PC-3 (cell line): ENCODE results near the gene PCDHA11. TPM values are rescaled to one million over a fixed set of nuclear protein-coding genes. Genes with fewer than 3 reads are reported as not detected.
"Not testable (repeated sequence)": the region's sequence is repeated elsewhere in the genome, so short reads cannot be mapped to it uniquely, and the experiment has no call there.

ENCODE experiments used
- ATAC-seq: fragments of 200-7000 bp; cut with Tn5 transposase; 2 replicates; pipeline ENCODE4 v1.9.1; 2020; ENCODE audit warnings: mild to moderate bottlenecking, moderate library complexity
- BruUV-seq: library from RNA; stranded (reverse); fragments of 400-500 nt; replicated peaks from 2 replicates; lab custom pipeline; 2021; lab: Mats Ljungman, UMichigan
- CTCF ChIA-PET: fragments of 300-600 bp; sonication (Branson Sonifier 250); formaldehyde crosslinking; loops from one replicate; lab custom pipeline; 2022; ENCODE audit warnings: antibody characterized with exemption; lab: Charles Lee
- POLR2A ChIA-PET: fragments of 300-600 bp; sonication (Branson Sonifier 250); formaldehyde crosslinking; loops from one replicate; lab custom pipeline; 2022; ENCODE audit warnings: antibody characterized with exemption; ENCODE audit not compliant: unreplicated experiment; lab: Charles Lee
- DNase-seq: peaks from one replicate; pipeline ENCODE4 v3.0.0-alpha.2; 2015
- H2AFZ ChIP-seq: fragments of 300-600 bp; sonication (generic); 2 replicates; pipeline ENCODE4 v1.6.0; 2016; ENCODE audit warnings: antibody characterized with exemption, low read length
- H3F3A ChIP-seq: fragments of 300-600 bp; sonication (generic); one replicate; pipeline ENCODE4 v1.6.0; 2017; ENCODE audit warnings: antibody characterized with exemption, low read length, control low read depth, mild to moderate bottlenecking; ENCODE audit not compliant: unreplicated experiment
- H3K27ac ChIP-seq: fragments of 300-600 bp; sonication (generic); 2 replicates; pipeline ENCODE4 v1.5.1; 2016; ENCODE audit warnings: mild to moderate bottlenecking, low read length
- H3K27me3 ChIP-seq: fragments of 300-600 bp; sonication (generic); 2 replicates; pipeline ENCODE4 v1.6.1; 2016; ENCODE audit warnings: low read length, mixed read lengths
- H3K36me3 ChIP-seq: fragments of 300-600 bp; sonication (generic); 2 replicates; pipeline ENCODE4 v1.6.1; 2016; ENCODE audit warnings: low read depth, mixed run types, low read length, mixed read lengths
- H3K4me1 ChIP-seq: fragments of 300-600 bp; sonication (generic); 2 replicates; pipeline ENCODE4 v1.5.1; 2016; ENCODE audit warnings: low read length; ENCODE audit not compliant: insufficient read depth
- H3K4me2 ChIP-seq: fragments of 300-600 bp; sonication (generic); 2 replicates; pipeline ENCODE4 v1.6.0; 2016; ENCODE audit warnings: low read length
- H3K4me3 ChIP-seq: fragments of 300-600 bp; sonication (generic); 2 replicates; pipeline ENCODE4 v1.5.1; 2016; ENCODE audit warnings: mild to moderate bottlenecking, low read length, mixed read lengths
- H3K79me2 ChIP-seq: fragments of 300-600 bp; sonication (generic); 2 replicates; pipeline ENCODE4 v1.6.1; 2017; ENCODE audit warnings: low read length, mixed read lengths
- H3K9ac ChIP-seq: fragments of 300-600 bp; sonication (generic); 2 replicates; pipeline ENCODE4 v1.6.0; 2016; ENCODE audit warnings: mild to moderate bottlenecking, low read length
- H3K9me2 ChIP-seq: fragments of 300-600 bp; sonication (generic); replicated peaks from 2 replicates; pipeline ENCODE4 v1.6.1; 2016; ENCODE audit warnings: mixed run types, low read length, mixed read lengths
- H3K9me3 ChIP-seq: fragments of 300-600 bp; sonication (generic); 2 replicates; pipeline ENCODE4 v1.6.1; 2016; ENCODE audit warnings: low read length, mixed read lengths
- H4K20me1 ChIP-seq: fragments of 300-600 bp; sonication (generic); 2 replicates; pipeline ENCODE4 v1.6.1; 2016; ENCODE audit warnings: low read length, mixed read lengths
- CTCF ChIP-seq: fragments of 300-600 bp; sonication (generic); conservative IDR thresholded peaks from 2 replicates; pipeline ENCODE4 v1.5.1; 2017; ENCODE audit warnings: antibody characterized with exemption, low read depth, mild to moderate bottlenecking, low read length
- EZH2 ChIP-seq: fragments of 300-600 bp; sonication (generic); IDR thresholded peaks from one replicate; pipeline ENCODE4 v1.6.1; 2017; ENCODE audit warnings: antibody characterized with exemption, mild to moderate bottlenecking, low read length; ENCODE audit not compliant: unreplicated experiment
- EZH2phosphoT487 ChIP-seq: fragments of 300-600 bp; sonication (generic); IDR thresholded peaks from 2 replicates; pipeline ENCODE4 v1.6.1; 2018; ENCODE audit warnings: mild to moderate bottlenecking, antibody characterized with exemption, low read length, borderline replicate concordance
- intact Hi-C: fragments of 100-400 bp; cut with micrococcal nuclease; formaldehyde crosslinking; loops from 2 replicates; pipeline ENCODE4 v1.9.0; 2023
- total RNA-seq: library from RNA; depleted of rRNA; stranded (reverse); fragments of >200 nt; gene quantifications from 2 replicates; pipeline ENCODE4 v1.2.3, GENCODE V29; 2014

The PCDHA11 gene
- total RNA-seq, 1 experiment from 2014 or later: 0.33 TPM

GRCh38 chr5:140849831-140850634 is 18.7 kb upstream of the PCDHA11 start:
- H3K4me3 ChIP-seq, H3K27ac ChIP-seq, H3K9me3 ChIP-seq, H3K9me2 ChIP-seq, BruUV-seq, H3K4me2 ChIP-seq, H3F3A ChIP-seq, H3K36me3 ChIP-seq, H3K79me2 ChIP-seq, POLR2A ChIA-PET, ATAC-seq, H3K9ac ChIP-seq, H3K27me3 ChIP-seq, H2AFZ ChIP-seq, DNase-seq, H4K20me1 ChIP-seq, H3K4me1 ChIP-seq, CTCF ChIA-PET: not testable (repeated sequence)
- intact Hi-C loops: loop anchor here (10.0 kb wide), 1 partner anchor 715 kb away; no protein-coding TSS in a partner anchor

GRCh38 chr5:140855772-140856674 is 12.7 kb upstream of the PCDHA11 start, which contains the start of gene PCDHA10:
TSS of gene PCDHA10 (plus strand) at chr5:140855897. CDS start at chr5:140856049, 152 bp downstream.
- Histone ChIP-seq H3K4me1 (no peaks in the 10 kb centered on the region), H3K9me2 (no peaks in the 10 kb centered on the region), H3K36me3 (no peaks in the 10 kb centered on the region), H4K20me1 (no peaks in the 10 kb centered on the region), H3K4me3 (no peak within 1 kb of the TSS), H3K9ac (no peak within 1 kb of the TSS), H3K27me3 (no peaks in the 10 kb centered on the region), H3K79me2 (no peaks in the 10 kb centered on the region), H3K27ac (no peak within 1 kb of the TSS), H2AFZ (no peak within 1 kb of the TSS), H3K4me2 (no peak within 1 kb of the TSS), H3F3A (no peaks in the 10 kb centered on the region), H3K9me3 (no peaks in the 10 kb centered on the region)
- BruUV-seq: no TSS peak
- CTCF ChIA-PET: no interaction called here
- no peak for DNase-seq
- intact Hi-C loops: no loop called here
- no peak for ATAC-seq
- TF ChIP-seq EZH2phosphoT487 (no peak), CTCF (peak; percentile 24; the same call in 1 of the 2 replicates), EZH2 (no peak)
- POLR2A ChIA-PET: no interaction called here

GRCh38 chr5:140857177-140857986 is 11.4 kb upstream of the PCDHA11 start:
- DNase-seq (no peak), ATAC-seq (no peak)
- intact Hi-C loops: no loop called here
- CTCF ChIA-PET: no interaction called here
- H3K4me1 ChIP-seq: no peaks in the 10 kb centered on the region
- no peaks in the 10 kb centered on the region for H3K36me3 ChIP-seq
- TF ChIP-seq EZH2: no peak
- no peak for TF ChIP-seq CTCF
- no peak for TF ChIP-seq EZH2phosphoT487
- no TSS peak for BruUV-seq
- no peak overlapping the region for H3K4me2 ChIP-seq
- H3F3A ChIP-seq: no peaks in the 10 kb centered on the region
- H3K79me2 ChIP-seq: no peaks in the 10 kb centered on the region
- POLR2A ChIA-PET: no interaction called here
- no peaks in the 10 kb centered on the region for H3K9me2 ChIP-seq
- H4K20me1 ChIP-seq: no peaks in the 10 kb centered on the region
- no peak overlapping the region for H3K9ac ChIP-seq
- H3K9me3 ChIP-seq: no peaks in the 10 kb centered on the region
- no peak overlapping the region for H2AFZ ChIP-seq
- no peak overlapping the region for H3K4me3 ChIP-seq
- no peaks in the 10 kb centered on the region for H3K27me3 ChIP-seq
- H3K27ac ChIP-seq: no peak overlapping the region
